SK-N-MC (cell line): ENCODE measurements around the gene CD34.
"Not testable (repeated sequence)": the region's sequence is repeated elsewhere in the genome, so short reads cannot be mapped to it uniquely, and the experiment has no call there.

Experiments
- DNase-seq: peaks from one replicate; pipeline ENCODE4 v3.0.0-alpha.2; 2011; ENCODE audit warnings: low read depth, low spot score
- H3K27ac ChIP-seq: fragments of 200-600 bp; sonication (generic); 2 replicates; pipeline ENCODE4 v1.5.1; 2016; ENCODE audit warnings: mixed run types
- H3K36me3 ChIP-seq: fragments of 200-600 bp; sonication (generic); 2 replicates; pipeline ENCODE4 v1.6.1; 2017; ENCODE audit warnings: antibody characterized with exemption, low read length, mixed read lengths; ENCODE audit not compliant: insufficient read depth
- H3K4me3 ChIP-seq: fragments of 200-600 bp; sonication (generic); 2 replicates; pipeline ENCODE4 v1.5.1; 2016
- H3K9ac ChIP-seq: fragments of 200-600 bp; sonication (generic); 2 replicates; pipeline ENCODE4 v1.8.0; 2017; ENCODE audit warnings: mixed run types, mixed read lengths; ENCODE audit not compliant: insufficient read length
- H3K9me3 ChIP-seq: fragments of 200-600 bp; sonication (generic); 2 replicates; pipeline ENCODE4 v1.6.1; 2017; ENCODE audit warnings: low read depth, mild to moderate bottlenecking, antibody characterized with exemption, low read length, moderate library complexity, mixed read lengths
- EZH2 ChIP-seq: fragments of 200-600 bp; sonication (generic); IDR thresholded peaks from one replicate; pipeline ENCODE4 v1.6.1; 2017; ENCODE audit warnings: antibody characterized with exemption
- FOXP2 ChIP-seq: optimal IDR thresholded peaks from 2 replicates; pipeline ENCODE3; 2011; ENCODE audit warnings: mild to moderate bottlenecking, moderate library complexity; ENCODE audit not compliant: insufficient read depth; ENCODE audit errors: extremely low read length, control extremely low read depth
- POLR2AphosphoS5 ChIP-seq: IDR thresholded peaks from 2 replicates; pipeline ENCODE4 v1.6.1; 2012; ENCODE audit warnings: mild to moderate bottlenecking, low read depth, low read length, borderline replicate concordance

CD34 gene

GRCh38 chr1:207886227-207886626 is 24.7 kb downstream of the CD34 start:
- H3K9me3 ChIP-seq: no peaks in the 10 kb centered on the region
- H3K27ac ChIP-seq: no peak overlapping the region
- TF ChIP-seq FOXP2: no peak
- no peak for TF ChIP-seq EZH2
- TF ChIP-seq POLR2AphosphoS5: no peak
- H3K9ac ChIP-seq: no peak overlapping the region
- H3K4me3 ChIP-seq: no peak overlapping the region
- no peak for DNase-seq
- no peaks in the 10 kb centered on the region for H3K36me3 ChIP-seq

DNA sequence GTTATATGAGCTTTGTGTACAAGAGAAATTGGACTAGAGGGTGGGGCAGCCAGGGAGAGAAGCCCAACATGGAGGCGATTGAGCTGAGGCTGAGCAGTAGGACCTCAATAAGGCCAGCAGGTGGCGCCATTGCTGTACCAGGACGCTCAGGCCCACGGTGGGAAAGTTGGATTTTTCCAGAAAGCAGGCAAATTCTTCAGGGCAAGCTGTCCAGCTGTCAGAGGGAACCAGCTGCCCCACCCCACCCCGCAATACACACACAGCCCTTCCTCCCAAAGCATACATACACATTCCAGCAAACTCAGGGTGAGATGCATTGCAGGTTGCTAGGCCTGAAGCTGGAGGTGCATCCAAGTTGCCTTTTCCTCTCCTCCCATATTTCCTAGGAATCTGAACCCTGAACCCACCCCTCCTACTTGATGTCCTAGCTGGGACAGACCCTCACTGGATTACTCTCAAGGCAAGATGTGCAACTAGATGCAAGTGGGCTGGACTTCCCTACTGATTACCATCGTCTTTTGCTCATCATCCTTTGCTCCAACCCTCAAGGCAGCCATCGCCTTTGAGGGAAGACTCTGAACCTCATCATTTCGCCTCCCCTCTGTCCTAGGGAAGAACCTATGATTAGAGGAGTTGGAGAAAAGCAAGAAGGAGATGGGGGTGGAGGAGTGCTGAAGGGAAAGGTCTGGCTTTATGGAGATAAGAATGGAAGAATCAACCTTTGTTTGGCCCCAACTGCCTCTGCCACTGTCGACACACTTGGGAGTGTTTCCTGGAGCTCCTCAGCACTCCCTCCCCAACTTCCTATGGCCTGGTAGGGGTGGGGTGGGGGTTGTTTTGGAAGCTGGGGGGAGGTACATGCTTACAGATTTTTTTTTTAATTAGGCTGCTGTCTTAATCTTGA is 25.5 kb downstream of the CD34 start:
- TF ChIP-seq POLR2AphosphoS5: no peak

DNA sequence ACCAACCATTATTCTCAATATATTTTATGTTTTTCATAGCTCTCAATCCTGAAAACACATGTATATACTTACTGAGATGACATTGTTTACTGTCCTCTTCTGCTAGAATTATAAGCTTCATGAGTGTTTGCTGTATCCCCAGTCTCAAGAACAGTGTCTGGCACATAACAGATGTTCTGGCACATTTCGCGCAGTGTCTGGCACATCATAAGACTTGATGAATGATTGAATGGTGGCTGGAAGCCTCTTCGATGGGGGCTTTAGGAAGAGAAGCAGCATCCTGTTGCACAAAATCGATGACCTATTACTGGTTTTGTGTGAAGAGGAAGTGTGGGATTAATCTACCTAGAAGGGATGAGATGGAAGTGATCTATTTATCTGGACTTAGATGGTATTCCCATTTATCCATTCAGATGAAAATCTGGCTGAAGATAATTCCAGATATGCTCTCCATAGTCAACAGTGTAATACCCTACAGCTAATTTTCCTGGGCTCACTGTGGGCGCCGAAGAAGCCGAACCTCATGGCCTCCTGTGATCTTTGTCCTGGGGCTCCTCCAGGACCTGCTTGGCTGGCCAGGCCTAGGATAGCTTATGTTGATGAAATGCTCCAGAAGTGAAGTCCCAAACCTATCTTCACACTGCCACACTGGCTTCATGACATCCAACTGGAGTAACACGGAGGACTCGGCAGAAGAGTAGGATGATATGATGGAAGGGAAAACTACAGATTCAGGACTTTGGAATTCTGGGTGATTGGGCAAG is 26.5 kb downstream of the CD34 start:
- Histone ChIP-seq H3K9ac (no peak overlapping the region), H3K36me3 (no peaks in the 10 kb centered on the region), H3K27ac (no peak overlapping the region), H3K4me3 (no peak overlapping the region), H3K9me3 (no peaks in the 10 kb centered on the region)
- no peak for TF ChIP-seq EZH2
- no peak for TF ChIP-seq POLR2AphosphoS5
- TF ChIP-seq FOXP2: no peak
- DNase-seq: no peak

More for the DNA sequence above, 25.5 kb downstream of the CD34 start:
- no peaks in the 10 kb centered on the region for H3K9me3 ChIP-seq
- no peak overlapping the region for H3K27ac ChIP-seq
- peak; percentile 26 for DNase-seq
- H3K9ac ChIP-seq: no peak overlapping the region
- no peak overlapping the region for H3K4me3 ChIP-seq
- no peaks in the 10 kb centered on the region for H3K36me3 ChIP-seq

GRCh38 chr1:207883660-207884250 is 27.2 kb downstream of the CD34 start:
- no peak for DNase-seq
- Histone ChIP-seq H3K4me3 (no peak overlapping the region), H3K36me3 (no peaks in the 10 kb centered on the region), H3K9me3 (no peaks in the 10 kb centered on the region), H3K27ac (no peak overlapping the region), H3K9ac (no peak overlapping the region)
- TF ChIP-seq EZH2 (no peak), FOXP2 (no peak), POLR2AphosphoS5 (no peak)

DNA sequence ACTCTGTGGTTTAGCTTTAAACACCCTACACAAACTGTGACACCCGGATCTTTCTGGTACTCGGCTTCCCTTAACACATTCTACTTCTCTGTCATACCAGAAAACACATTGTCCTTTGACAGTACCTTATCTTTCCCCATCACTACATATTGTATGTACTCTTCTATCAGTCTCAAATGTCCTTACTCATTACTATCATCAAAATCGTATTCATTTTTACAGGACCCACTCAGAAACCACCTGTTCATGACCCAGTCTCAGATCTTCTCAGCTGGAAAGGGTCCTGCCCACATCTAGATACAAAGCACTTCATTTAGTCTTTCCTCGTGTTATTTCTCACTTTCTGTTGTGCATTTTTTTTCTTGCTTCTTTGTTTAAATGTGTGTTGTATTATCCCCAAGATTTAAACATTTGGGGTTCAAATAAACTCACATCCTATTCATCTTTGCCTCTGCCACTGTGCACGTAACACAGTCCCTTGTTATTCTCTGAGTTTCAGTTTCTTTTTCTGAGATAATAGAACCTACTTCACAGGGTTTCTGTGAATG is 27.7 kb downstream of the CD34 start:
- DNase-seq: no peak
- TF ChIP-seq EZH2 (no peak), POLR2AphosphoS5 (no peak), FOXP2 (no peak)
- H3K27ac ChIP-seq: no peak overlapping the region
- no peak overlapping the region for H3K4me3 ChIP-seq
- no peak overlapping the region for H3K9ac ChIP-seq
- H3K9me3 ChIP-seq: no peaks in the 10 kb centered on the region
- H3K36me3 ChIP-seq: no peaks in the 10 kb centered on the region

DNA sequence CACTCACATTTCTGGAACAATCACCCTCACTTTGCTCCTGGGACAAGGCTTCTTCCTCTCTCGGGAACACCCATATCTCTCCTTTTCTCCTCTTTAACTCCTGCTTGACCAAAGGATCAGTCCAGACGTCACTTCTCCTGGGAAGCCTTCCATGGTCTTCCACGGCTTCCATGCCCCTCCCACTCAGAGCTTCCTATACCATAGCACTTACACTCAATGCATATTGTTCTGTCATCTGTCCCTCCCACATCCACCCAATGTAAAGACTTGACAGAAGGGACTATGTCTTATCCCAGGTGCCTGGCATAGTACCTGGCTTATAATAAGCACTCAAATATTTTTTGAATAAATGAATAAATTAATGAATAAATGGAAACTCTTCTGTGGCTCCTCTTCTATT is 28.2 kb downstream of the CD34 start:
- H3K9me3 ChIP-seq: no peaks in the 10 kb centered on the region
- no peak overlapping the region for H3K27ac ChIP-seq
- no peaks in the 10 kb centered on the region for H3K36me3 ChIP-seq
- H3K9ac ChIP-seq: no peak overlapping the region
- no peak for TF ChIP-seq EZH2
- no peak overlapping the region for H3K4me3 ChIP-seq
- DNase-seq: no peak

DNA sequence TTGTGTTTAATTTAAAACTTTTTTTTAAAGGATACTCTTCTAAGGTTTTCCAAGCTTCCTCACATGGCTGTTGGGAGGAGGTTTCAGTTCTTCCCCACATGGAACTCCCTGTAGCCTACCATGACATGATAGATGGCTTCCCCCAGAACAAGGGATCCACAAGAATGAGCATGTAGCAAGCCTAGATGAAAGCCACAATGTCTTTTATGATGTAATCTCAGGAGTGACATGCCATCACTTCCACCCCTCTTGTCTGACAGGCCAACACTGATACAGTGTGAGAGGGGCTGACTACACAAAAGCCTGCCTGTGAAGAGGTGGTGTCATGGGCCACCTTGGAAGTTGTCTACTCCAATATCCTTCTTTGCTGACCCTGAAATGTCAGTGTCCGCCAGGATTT is 32.0 kb downstream of the CD34 start:
- no peak overlapping the region for H3K9ac ChIP-seq
- no peak for TF ChIP-seq POLR2AphosphoS5
- TF ChIP-seq FOXP2: no peak
- TF ChIP-seq EZH2: no peak
- DNase-seq: no peak
- no peak overlapping the region for H3K27ac ChIP-seq
- no peak overlapping the region for H3K4me3 ChIP-seq
- no peaks in the 10 kb centered on the region for H3K9me3 ChIP-seq
- H3K36me3 ChIP-seq: no peaks in the 10 kb centered on the region

- H3K36me3 ChIP-seq, DNase-seq, H3K9me3 ChIP-seq, H3K27ac ChIP-seq, H3K9ac ChIP-seq, H3K4me3 ChIP-seq: not testable (repeated sequence)
Measured at GRCh38 chr1:207877914-207878313, 33.0 kb downstream of the CD34 start.

DNA sequence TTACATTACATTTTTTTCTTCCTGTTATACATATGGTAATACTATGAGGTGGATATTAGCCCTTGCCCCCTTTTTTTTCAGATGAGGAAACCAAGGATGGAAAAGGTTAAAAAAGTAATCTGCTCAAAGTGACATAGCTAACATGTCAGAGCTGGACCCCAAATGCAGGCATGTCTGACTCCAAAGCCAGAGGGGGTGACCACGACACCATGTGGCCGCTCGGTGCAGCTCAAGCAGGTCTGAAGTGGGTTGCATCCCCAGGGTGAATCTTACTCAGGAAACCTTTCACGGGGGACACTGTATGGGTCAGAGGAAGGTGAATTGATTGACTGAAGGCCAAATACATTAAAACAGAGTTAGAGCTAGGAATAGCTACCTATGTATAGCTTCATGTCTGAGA is 34.8 kb downstream of the CD34 start:
- TF ChIP-seq POLR2AphosphoS5: no peak
- TF ChIP-seq EZH2: no peak
- no peak for TF ChIP-seq FOXP2
- Histone ChIP-seq H3K9me3 (no peaks in the 10 kb centered on the region), H3K27ac (no peak overlapping the region), H3K4me3 (no peak overlapping the region), H3K36me3 (no peaks in the 10 kb centered on the region), H3K9ac (no peak overlapping the region)
- no peak for DNase-seq
